AML-193 (cell line): ENCODE results near the gene SPAG8.

ENCODE experiments used
- DNase-seq, 2 experiments: peaks; one replicate each; lab custom pipeline; 2025; lab: John Stamatoyannopoulos, UW

Gene SPAG8

GRCh38 chr9:35812025-35812602 is at the start of gene SPAG8:
Gene SPAG8, minus strand, starts transcription at chr9:35812262. Its CDS starts 115 bp downstream, at chr9:35812147.
- peak; percentile 96 to 97 for DNase-seq

- no peak for DNase-seq
Observed at GRCh38 chr9:35861161-35861897, 49.3 kb upstream of the SPAG8 start.

- DNase-seq, result no peak
Observed at GRCh38 chr9:35859990-35860339, 47.9 kb upstream of the SPAG8 start.

GRCh38 chr9:35859310-35859989 is 47.4 kb upstream of the SPAG8 start:
- peak in 1 of 2 experiments; percentile 19 for DNase-seq

- DNase-seq, result no peak
Observed at GRCh38 chr9:35858458-35858857, 46.4 kb upstream of the SPAG8 start.

GRCh38 chr9:35856882-35857281 is 44.8 kb upstream of the SPAG8 start:
- no peak for DNase-seq

GRCh38 chr9:35856206-35856605 is 44.1 kb upstream of the SPAG8 start:
- no peak for DNase-seq

GRCh38 chr9:35854091-35854762 is 42.2 kb upstream of the SPAG8 start:
- DNase-seq, result no peak

- DNase-seq, result no peak
Observed at GRCh38 chr9:35852876-35853865, 41.1 kb upstream of the SPAG8 start.

GRCh38 chr9:35852267-35852815 is 40.3 kb upstream of the SPAG8 start:
- DNase-seq, result no peak

GRCh38 chr9:35847792-35848572 is 35.9 kb upstream of the SPAG8 start:
- no peak for DNase-seq

GRCh38 chr9:35845824-35846771 is 34.0 kb upstream of the SPAG8 start:
- DNase-seq, result no peak

GRCh38 chr9:35844628-35845270 is 32.7 kb upstream of the SPAG8 start:
- peak; percentile 97 for DNase-seq

GRCh38 chr9:35842795-35843194 is 30.7 kb upstream of the SPAG8 start:
- DNase-seq, result no peak

- no peak for DNase-seq
Observed at GRCh38 chr9:35842020-35842745, 30.1 kb upstream of the SPAG8 start.

GRCh38 chr9:35841645-35841900 is 29.5 kb upstream of the SPAG8 start:
- no peak for DNase-seq

- DNase-seq, result no peak
Observed at GRCh38 chr9:35840881-35841644, 29.0 kb upstream of the SPAG8 start.

GRCh38 chr9:35839926-35840325 is 27.9 kb upstream of the SPAG8 start:
- no peak for DNase-seq
